GM21737 (cell line): ENCODE results near the gene MPZL2.

Source experiments
- ATAC-seq: cut with Tn5 transposase; IDR thresholded peaks from one replicate; pipeline ENCODE4 v1.9.1; 2021; ENCODE audit warnings: mild to moderate bottlenecking, moderate library complexity; ENCODE audit not compliant: unreplicated experiment

The MPZL2 gene

DNA sequence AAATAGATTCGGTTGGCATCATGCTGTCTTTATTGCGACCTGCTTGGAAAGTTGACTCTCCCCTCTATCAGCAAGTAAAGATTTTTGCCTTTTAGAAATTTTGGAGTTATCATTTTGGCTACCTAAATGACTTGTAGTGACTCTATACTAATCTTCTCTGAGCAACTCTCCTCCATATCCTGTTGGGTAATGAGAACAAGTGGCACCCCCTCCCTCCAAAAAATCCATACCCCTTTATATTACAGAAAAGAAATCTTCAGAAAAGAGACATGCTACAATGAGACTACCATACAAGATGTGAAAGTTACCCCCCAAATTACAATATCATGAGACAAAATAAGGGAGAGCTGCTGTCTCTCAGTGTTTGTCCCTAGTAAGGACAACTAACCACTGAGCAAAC lies 40.5 kb downstream of the MPZL2 start:
- ATAC-seq: no peak

- ATAC-seq: no peak
Measured at GRCh38 chr11:118222437-118222836, 41.7 kb downstream of the MPZL2 start.

DNA sequence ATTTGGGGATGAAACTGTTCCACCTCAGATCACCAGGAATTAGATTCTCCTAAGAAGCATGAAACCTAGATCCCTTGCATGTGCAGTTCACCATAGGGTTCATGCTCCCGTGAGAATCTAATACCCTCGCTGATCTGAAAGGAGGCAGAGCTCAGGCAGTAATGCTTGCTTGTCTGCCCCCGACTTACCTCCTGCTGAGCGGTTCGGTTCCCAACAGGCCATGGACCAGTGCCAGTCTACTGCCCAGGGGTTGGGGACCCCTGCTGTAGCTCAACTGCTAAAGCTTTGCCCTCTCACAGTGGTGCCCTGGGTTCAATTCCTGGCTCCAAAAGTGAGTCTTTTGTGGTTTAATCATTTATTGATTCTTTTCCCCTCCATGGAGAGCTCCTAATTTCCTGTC lies 42.7 kb downstream of the MPZL2 start:
- ATAC-seq: no peak

DNA sequence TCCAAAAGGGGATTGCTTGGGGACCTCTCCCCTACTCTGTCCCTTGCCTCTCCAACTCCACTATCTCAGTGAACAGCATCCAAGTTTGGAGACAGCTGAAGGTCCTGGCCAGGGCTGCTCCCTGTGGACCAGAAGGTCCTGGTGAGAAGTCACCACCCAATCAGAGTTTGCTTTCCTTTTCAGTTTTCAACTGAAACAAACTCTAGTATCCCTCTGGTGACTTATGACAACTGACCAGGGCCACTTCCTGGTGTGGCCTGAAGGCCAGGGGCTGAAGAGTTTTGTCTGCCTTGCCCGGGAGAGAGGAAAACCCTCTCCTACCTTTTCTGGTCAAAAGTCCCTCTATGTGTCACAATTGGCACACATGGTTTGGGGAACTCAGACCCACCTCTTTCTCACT lies 44.4 kb downstream of the MPZL2 start:
- no peak for ATAC-seq

GRCh38 chr11:118219244-118219643 lies 44.9 kb downstream of the MPZL2 start:
- no peak for ATAC-seq

- ATAC-seq: no peak
Measured at GRCh38 chr11:118217575-118217974, 46.5 kb downstream of the MPZL2 start.

DNA sequence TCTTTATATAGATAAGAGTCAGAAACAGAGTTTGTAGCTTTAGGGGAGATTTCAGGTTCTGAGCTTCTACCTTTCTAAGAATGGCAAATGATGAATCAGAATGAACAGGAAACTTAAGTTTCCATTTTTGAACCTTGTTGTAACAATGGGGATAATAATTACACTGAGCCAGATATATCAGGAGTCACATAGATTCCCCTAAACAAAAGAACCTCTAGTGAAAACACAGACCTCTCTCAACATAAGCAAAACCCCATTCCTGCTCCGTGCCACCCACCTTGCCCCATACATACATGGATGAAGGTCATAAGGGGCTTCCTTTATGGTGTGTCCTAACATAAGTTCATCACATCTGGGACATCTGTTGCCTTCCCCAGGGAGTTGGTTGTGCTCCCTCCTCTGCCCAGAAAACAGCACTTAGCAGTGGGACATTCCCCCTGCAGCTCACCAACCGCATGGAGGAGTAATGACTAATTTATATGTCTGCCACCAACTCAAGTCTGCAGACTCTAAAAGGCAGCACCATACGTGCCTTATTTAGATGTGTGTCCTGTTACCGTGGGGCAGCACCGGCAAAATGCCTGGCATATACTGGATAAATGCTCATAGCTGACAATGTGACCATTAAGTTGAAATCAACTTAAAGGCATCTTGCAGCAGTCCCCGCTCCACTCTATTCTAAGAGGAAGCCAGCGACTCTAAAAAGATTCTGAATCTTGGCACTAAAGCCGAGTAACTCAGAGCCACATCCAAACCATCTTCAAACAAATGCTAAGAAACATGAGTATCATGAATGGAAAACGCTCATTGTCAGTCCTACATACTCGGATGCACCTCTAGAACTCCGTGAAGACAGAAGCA lies 47.2 kb downstream of the MPZL2 start:
- ATAC-seq: peak; percentile 48

GRCh38 chr11:118215765-118216164 lies 48.3 kb downstream of the MPZL2 start:
- no peak for ATAC-seq

- ATAC-seq: no peak
Measured at GRCh38 chr11:118215262-118215661, 48.8 kb downstream of the MPZL2 start.

DNA sequence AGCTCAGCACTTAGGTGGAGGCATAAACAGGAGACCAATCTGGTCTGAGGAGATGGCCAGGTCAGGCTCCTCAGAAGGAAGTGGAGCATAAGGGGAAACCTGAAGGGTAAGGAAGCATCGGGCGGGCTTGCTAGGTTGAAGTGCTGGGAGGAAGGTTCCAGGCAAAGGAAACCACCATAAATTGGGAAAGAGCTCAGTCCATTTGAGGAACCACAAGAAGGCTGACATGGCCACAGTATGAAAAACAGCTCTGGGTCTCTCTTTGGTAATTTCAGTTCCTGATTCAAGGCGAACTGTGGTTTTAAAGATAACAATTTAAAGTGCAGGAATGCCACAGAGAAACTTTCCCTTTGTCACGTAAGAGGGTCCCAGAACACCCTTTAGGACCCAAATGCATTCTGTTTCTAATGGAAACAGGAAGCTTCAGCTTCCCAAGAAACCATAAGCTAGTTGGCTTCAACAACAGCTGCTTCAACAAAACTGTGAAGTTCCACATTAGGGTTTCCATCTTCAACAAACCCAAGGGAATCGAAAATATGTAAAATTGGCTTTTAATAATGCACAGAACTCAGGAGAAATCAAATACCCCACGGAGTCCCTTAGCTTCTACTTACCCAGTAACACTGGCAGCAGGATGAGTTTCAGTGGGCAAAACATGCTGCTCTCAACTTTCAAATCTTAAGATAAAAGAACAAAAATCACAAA lies 49.7 kb downstream of the MPZL2 start:
- ATAC-seq: peak; percentile 36

GRCh38 chr11:118213781-118214180 lies 50.3 kb downstream of the MPZL2 start:
- ATAC-seq: no peak

DNA sequence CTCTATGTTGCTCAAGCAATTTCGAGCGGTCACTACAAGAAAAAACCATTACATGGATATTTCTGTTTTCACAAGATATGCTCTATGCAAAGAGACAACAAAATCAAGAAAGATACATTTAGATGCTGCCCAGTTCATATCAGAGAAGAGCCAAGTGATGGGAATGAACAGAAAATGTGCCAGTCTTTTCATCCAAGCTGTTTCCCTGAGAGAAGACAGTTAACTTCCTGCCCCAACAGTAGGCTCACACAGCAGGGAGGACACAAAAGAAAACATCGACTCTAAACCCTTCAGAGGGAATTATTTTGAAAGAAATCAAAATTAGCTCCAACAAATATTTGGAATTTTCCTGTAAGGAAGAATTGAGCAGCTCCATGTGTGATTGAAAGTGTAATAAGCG lies 50.9 kb downstream of the MPZL2 start:
- ATAC-seq: no peak

- no peak for ATAC-seq
Measured at GRCh38 chr11:118212781-118213191, 51.3 kb downstream of the MPZL2 start.

- no peak for ATAC-seq
Measured at GRCh38 chr11:118212131-118212725, 51.9 kb downstream of the MPZL2 start.

DNA sequence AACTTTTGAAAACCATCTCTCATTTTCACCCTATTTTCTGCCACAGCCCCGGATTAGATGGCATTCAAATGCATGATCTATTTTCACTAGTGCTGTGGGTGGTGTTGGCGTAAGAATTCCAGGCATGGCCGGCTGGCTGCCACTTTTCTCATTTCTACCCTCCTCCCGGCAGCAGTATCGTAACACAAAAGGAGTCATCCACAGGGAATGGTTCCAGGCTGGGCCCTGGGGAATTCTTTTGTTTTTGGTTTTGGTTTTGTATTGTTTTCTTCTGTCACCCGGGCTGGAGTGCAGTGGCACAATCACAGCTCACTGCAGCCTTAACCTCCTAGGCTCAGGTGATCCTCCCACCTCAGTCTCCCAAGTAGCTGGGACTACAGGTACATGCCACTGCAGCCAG lies 53.1 kb downstream of the MPZL2 start:
- ATAC-seq: no peak

- ATAC-seq: no peak
Measured at GRCh38 chr11:118210323-118210722, 53.8 kb downstream of the MPZL2 start.

GRCh38 chr11:118209033-118209432 lies 55.1 kb downstream of the MPZL2 start:
- no peak for ATAC-seq

- ATAC-seq: no peak
Measured at GRCh38 chr11:118207079-118207478, 57.0 kb downstream of the MPZL2 start.

DNA sequence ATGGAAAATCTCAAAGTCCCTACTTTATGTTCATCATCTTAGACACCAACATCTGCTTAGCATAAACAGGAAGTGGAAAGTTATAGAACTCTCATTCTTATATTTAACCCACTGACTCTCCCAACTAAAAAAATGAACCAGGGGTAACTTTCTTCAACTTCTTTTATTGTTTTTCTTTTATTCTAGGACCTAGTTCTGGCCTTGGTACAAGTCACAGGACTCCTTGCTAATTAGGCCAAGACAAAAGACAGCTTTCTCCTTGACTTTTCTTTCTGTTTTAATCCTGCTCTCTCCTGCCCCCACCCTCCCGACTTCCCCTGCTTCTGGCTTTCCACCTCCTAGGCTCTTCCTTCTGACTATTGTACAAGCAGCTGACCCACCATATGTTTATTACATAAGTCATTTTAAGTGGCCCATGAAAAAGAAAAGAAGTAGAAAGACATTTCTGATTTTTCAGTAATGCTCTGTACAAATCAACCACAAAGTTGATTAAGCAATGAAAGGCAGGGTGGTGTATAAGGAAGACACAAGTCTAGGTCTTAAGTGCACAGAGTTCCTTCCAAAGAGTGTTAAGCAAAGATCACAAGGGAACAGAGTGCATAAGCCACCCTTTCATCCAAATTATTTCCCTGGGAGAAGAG lies 57.6 kb downstream of the MPZL2 start:
- ATAC-seq: no peak

GRCh38 chr11:118205606-118206378 lies 58.3 kb downstream of the MPZL2 start:
- ATAC-seq: no peak
